ENCODE measurements around the gene KIAA0319L. TPM values are rescaled to one million over a fixed set of nuclear protein-coding genes. Genes with fewer than 3 reads are reported as not detected.
"Not testable (repeated sequence)": the region's sequence is repeated elsewhere in the genome, so short reads cannot be mapped to it uniquely, and the experiment has no call there.

KIAA0319L gene
- total RNA-seq, 1 donor from 2014 or later = 48.6 TPM

GRCh38 chr1:35588197-35588910, 31.2 kb upstream of the KIAA0319L start:
- H3K27me3 Mint-ChIP-seq = peaks cover 3% of the 10 kb centered on the region
- no peaks in the 10 kb centered on the region for H3K36me3 Mint-ChIP-seq
- peaks cover 5% of the 10 kb centered on the region for H3K4me1 Mint-ChIP-seq (ENCODE audit: unreplicated experiment)
- DNase-seq (ENCODE audit: extremely low spot score, unreplicated experiment) = no peak
- H3K9me3 Mint-ChIP-seq = no peaks in the 10 kb centered on the region
- no peak overlapping the region for H3K4me3 Mint-ChIP-seq
- no peak overlapping the region for H3K27ac Mint-ChIP-seq
- no peak for TF ChIP-seq CTCF (conservative IDR thresholded peaks at IDR 0.05)

- H3K27ac Mint-ChIP-seq = no peak overlapping the region
- H3K4me3 Mint-ChIP-seq = no peak overlapping the region
- DNase-seq (ENCODE audit: extremely low spot score, unreplicated experiment) = no peak
- peaks cover 1% of the 10 kb centered on the region for H3K4me1 Mint-ChIP-seq (ENCODE audit: unreplicated experiment)
- H3K36me3 Mint-ChIP-seq = no peaks in the 10 kb centered on the region
- TF ChIP-seq CTCF (conservative IDR thresholded peaks at IDR 0.05) = no peak
- peaks cover 3% of the 10 kb centered on the region for H3K27me3 Mint-ChIP-seq
- no peaks in the 10 kb centered on the region for H3K9me3 Mint-ChIP-seq
Measured at GRCh38 chr1:35587736-35588135, 30.5 kb upstream of the KIAA0319L start.

- TF ChIP-seq CTCF (conservative IDR thresholded peaks at IDR 0.05) = no peak
- Mint-ChIP-seq H3K4me1 (ENCODE audit: unreplicated experiment) (no peaks in the 10 kb centered on the region), H3K4me3 (no peak overlapping the region), H3K36me3 (no peaks in the 10 kb centered on the region), H3K9me3 (no peaks in the 10 kb centered on the region), H3K27me3 (peaks cover 3% of the 10 kb centered on the region), H3K27ac (no peak overlapping the region)
- DNase-seq (ENCODE audit: extremely low spot score, unreplicated experiment) = no peak
Measured at GRCh38 chr1:35586808-35587207, 29.6 kb upstream of the KIAA0319L start.

GRCh38 chr1:35585805-35586204, 28.6 kb upstream of the KIAA0319L start:
- not testable (repeated sequence) for H3K27me3 Mint-ChIP-seq; H3K27ac Mint-ChIP-seq; H3K9me3 Mint-ChIP-seq; DNase-seq (ENCODE audit: extremely low spot score, unreplicated experiment); H3K4me3 Mint-ChIP-seq; H3K4me1 Mint-ChIP-seq (ENCODE audit: unreplicated experiment); H3K36me3 Mint-ChIP-seq

GRCh38 chr1:35585281-35585680, 28.1 kb upstream of the KIAA0319L start:
- Mint-ChIP-seq H3K27me3 (peaks cover 3% of the 10 kb centered on the region), H3K4me1 (ENCODE audit: unreplicated experiment) (no peaks in the 10 kb centered on the region), H3K4me3 (no peak overlapping the region)

GRCh38 chr1:35581621-35582020, 24.4 kb upstream of the KIAA0319L start:
- DNase-seq (ENCODE audit: extremely low spot score, unreplicated experiment); H3K36me3 Mint-ChIP-seq; H3K4me1 Mint-ChIP-seq (ENCODE audit: unreplicated experiment); H3K27ac Mint-ChIP-seq; H3K9me3 Mint-ChIP-seq; H3K4me3 Mint-ChIP-seq: not testable (repeated sequence)
- peaks cover 21% of the 10 kb centered on the region for H3K27me3 Mint-ChIP-seq

More at GRCh38 chr1:35585281-35585680, 28.1 kb upstream of the KIAA0319L start:
- Mint-ChIP-seq H3K27ac (no peak overlapping the region), H3K36me3 (no peaks in the 10 kb centered on the region), H3K9me3 (no peaks in the 10 kb centered on the region)
- TF ChIP-seq CTCF (conservative IDR thresholded peaks at IDR 0.05) = no peak
- no peak for DNase-seq (ENCODE audit: extremely low spot score, unreplicated experiment)
